Occipital lobe (tissue), 2 donors: ENCODE measurements around the gene FRMD4A. TPM values are rescaled to one million over a fixed set of nuclear protein-coding genes. Genes with fewer than 3 reads are reported as not detected.
A peak's percentile ranks its signal among the peaks of the same experiment; 100 is the strongest.

Experiments
- DNase-seq: peaks from one replicate; lab custom pipeline; 2025; lab: John Stamatoyannopoulos, UW
- total RNA-seq: library from RNA; depleted of rRNA; stranded (reverse); fragments of >200 nt; gene quantifications from one replicate; pipeline ENCODE4 v1.2.3, GENCODE V29; 2014

The FRMD4A gene
- total RNA-seq, 1 donor from 2014 or later = 153 TPM

DNA sequence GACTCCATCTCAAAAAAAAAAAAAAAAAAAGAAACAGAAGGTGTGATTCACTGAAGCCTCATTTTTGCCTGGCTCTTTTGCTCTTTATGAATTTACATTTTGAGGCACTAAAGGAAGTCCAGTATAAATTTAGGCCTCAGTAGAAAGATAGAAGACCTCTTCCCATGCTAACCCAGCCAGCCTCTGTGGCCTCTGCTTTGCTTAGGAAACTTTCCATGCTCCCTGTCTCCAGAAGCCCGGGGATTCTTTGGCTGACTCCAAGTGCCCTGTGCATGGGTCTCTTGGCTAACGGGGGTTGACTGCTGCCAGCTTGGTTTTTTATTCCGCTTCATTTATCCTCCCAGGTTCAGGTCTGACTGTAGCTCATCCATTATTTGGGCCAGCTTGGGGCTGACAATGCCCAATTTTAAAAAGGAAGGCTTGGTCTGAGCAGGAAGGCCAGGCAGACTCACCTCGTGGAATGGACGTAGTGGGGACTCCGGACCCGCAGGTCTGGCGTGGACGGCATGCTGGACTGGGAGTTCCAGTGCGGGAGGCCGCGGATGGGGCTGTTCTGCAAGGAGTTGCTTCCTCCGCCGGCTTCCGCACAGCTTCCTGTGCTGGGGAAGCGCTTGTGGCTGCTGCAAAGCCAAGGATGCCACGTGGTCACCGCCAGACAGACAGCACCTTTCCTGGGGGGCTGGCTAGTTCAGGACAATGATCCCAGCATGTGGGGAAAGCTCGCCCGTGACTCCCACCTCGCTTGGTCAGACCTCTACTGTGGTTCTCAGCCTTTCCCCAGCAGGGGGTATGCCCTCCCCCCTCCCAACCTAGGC lies 671.6 kb downstream of the FRMD4A start:
- DNase-seq = peak; percentile 26

DNA sequence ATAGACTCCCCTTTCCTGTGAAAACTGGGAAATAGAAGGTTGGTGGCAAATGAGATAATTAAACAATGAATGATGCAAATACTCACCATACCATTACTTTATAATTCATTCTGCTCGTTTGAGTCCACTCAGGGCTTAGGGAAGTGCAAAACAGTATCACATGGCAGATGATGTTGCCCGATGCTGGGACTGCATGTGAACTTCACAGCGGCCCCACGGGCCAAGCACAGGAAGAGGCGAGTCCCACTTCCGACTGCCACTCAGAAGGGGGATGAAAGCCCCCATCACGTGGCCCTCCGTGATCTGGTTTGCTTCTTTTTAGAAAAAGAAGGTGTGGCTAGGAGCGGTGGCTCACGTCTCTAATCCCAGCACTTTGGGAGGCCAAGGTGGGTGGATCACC lies 672.5 kb downstream of the FRMD4A start:
- DNase-seq = no peak

DNA sequence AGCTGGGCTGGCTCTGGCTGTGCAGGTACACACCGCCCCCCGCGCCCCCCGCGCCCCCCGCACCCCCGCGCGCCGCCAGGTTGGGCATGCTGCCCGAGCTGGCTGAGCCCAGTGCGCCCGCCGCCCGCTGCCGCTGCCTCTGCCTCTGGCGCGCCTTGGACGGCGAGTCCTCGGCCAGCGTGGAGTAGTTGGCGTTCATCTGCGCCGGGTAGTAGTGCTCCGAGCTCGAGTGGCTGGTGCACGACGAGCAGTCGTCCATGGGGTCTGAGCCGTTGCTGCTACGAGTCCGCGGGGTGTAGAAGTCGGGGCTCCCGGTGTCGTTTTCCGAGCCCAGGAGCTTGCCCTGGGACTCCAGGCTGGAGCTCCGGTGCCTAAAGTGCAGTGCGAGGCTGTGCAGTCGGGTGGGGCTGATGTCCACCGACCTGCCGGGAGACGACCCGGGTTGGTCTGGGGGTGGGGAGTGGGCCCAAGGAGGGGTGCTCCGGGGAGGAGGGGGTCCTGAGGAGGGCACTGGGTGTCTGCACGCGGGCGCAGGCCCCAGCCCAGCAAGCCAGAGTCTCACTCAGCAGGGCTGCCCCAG lies 673.5 kb downstream of the FRMD4A start:
- no peak for DNase-seq

DNA sequence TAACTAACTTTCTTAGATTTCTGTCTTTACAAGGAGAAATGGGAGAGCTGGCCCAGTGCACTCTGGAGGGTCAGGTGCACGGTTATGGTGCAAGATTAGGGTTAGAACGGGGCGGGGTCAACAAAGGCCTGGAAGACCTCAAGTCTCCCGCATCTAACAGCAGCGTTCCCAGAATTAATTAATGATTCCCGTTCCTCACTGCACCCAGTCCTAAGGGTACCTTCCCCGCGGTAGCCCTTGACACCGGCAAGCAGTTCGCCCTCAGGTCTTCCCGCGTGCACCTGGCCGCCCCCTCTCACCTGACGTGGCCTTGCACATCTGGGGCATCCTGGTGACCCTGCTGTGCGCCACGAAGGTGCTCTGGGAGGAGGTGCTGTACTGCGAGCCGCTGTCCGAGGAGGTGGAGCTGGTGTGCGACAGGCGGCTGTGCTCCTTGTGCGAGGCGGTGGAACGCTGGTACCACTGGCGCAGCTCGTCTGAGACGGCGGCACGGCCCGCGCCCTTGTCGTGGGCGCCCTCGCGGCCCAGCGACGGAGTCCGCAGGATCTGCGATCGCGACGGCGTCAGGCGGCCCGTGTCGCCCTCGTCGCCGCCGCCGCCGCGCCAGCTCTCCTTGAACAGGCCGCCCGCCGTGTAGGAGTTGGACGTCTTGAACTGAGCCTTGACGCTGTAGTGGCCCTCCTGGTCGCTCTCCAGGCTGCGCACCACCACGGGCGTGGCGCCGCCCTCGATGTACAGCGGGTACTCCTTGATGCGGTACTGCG lies 674.2 kb downstream of the FRMD4A start:
- no peak for DNase-seq

DNA sequence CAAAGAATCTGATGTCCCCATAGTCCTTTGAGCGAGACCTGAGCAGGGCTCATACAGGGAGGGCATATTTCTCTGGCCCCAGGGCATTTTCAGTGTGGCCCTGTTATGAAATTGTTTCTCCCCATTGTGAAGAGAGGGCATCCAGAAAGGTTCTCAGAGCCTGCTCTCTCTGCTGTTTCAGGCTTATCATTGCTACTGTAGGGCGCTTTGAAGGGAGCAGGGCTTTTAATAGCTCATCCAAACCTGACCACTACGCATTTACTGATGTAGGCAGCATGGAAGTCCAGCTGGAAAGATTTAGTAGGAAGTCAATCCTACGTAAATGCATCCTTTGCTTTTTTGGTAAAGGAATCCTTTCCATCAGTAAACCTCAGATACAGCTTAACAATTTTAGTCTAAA lies 675.9 kb downstream of the FRMD4A start:
- no peak for DNase-seq

DNA sequence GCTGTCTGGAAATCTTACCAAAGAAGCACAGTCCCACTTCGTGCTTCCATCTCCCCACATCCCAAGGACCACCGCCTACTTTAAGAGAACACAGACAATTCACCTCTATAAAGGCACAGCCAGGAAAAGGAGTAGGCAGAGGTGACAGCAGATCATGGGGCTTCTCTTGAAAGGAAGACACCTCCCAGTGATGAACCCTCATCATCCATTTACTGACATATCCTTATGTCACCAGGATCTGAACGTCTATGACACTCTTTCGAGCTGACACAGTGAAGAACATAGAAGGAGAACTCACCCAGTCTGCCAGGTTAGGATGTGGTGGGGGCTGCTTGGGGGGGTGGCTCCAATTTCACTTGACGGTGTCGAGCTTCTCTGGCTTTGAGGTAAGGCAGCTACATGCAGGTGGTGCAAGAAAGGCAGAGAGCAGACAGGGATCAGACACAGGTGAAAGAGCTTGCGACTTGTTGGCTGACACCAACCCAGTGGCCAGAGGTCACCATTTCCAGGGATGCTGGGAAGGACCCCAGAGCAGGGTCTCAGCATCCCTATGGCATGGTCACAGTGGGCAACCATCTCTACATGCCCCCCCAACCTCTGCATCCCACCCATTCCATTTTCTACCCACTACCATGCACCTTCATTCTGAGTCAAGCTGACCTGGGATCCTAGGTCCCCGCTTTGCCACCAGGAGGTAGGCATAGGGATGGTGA lies 676.5 kb downstream of the FRMD4A start:
- no peak for DNase-seq

DNA sequence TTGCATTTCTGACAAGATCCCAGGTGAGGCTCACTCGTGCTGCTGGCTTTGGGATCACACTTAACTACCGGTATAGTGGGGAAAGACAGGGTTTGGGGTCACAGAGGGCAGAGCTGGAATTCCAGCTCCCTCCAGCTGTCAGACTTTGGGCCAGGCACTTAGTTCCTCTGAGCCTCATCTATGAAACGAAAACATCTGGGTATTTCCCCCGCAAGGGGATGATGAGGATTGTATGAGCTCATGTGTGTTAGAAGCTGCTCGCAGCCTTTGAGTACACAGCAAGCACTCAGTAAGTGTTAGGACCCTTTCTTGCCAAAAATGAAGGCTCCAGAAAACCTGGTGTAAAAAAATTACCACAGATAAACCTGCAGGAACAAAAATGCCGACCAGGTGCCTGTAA lies 677.9 kb downstream of the FRMD4A start:
- DNase-seq = no peak

DNA sequence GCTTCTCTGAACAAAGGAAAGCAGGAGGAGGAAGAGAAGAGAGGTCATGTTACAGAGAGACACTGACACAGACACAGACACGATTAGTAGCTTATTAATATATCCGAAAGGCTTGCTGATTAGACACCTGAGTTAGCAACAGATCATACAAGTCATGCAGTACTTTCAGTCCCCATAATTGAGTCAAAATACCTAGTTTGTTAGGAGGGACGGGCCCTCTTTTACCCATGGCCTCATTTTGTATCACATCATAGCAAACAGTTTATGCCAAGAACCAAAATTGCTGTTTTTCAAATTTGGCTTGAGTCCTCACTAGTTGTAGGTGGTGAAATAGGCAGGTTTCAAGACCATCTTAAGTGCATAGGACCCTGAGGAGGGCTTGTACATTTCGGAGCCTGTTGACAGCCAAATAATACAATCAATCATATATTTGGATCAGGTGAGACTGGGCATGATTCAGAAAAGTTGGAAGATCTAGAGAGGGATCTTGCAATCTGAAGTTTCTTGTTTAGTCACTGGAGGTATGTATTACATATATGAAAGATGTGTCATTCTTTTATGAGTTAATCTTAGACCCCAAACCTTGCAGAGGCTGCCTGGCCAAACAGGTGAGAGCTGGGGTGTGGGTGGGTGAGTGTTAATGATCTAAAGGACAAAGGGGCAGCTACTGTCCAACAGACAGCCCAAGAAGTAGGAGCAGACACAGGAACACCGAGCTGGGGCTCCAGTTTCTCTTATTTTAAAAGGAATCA lies 678.6 kb downstream of the FRMD4A start:
- no peak for DNase-seq

DNA sequence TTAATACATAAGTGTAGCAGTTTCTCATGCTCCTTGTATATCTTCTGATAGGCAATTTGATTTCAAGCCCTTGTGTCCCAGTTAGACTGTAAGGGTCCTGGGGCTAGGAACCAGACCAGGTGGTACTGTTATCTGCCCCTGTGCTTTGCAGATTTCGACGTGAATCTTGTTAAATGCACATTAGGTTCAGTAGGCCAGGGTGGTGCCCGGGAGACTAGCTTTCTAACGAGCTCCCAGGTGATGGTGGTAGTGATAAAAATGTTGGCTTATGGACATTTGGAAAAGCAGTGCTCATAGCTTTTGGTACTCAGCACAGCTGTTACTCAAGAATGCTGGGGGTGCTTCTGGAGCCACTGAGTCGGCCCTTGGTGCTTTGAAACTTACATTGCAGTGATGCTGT lies 679.8 kb downstream of the FRMD4A start:
- no peak for DNase-seq

DNA sequence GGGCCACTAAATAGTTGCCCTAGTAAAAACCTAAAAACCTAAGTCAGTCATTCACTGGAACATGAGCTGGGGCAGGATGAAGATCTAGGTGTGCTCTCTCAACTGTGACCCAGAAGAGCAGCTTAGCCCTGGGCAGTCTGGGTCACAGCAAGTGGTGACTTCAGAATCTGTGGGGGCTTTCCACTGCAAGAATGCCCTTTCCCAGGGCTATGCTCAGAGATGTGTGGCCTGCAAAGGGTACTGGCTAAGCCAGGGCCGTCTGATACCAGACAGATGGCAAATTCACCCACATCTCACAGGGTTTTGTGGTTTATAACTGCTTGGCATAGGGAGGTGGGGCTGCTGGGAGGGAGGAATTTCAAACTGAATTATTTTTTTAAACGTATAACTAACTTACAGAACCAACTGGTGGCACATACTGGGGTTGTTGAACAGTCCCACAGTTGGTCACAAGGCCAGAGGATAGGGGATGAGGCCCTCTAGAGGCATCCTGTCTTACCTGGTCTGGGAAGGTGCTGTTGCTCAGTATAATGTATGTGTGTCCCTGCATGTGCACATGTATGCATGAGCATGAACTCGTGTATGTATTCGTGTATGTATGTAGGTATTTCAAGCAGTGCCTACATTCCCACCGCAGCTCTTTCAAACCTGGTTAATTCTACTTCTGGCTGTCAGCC lies 680.7 kb downstream of the FRMD4A start:
- DNase-seq = no peak

DNA sequence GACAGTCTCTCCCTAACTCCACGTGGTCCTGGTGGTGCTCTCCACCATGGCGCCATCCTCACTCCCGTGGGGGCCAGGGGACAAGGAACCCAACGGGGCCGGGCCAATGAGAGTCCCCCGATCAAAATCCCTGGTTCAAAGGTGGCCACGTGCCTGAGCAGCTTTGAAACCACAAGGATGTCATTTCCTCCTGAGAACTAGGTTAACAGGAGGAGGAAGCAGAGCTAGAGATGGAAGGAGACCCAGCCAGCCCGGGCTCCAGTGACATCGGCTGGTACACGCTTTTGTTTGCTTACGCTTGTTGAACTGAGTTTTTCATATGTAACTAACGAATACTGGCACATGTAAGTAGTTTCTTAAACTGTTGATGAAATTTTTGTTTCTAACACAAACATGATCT lies 682.3 kb downstream of the FRMD4A start:
- no peak for DNase-seq

DNA sequence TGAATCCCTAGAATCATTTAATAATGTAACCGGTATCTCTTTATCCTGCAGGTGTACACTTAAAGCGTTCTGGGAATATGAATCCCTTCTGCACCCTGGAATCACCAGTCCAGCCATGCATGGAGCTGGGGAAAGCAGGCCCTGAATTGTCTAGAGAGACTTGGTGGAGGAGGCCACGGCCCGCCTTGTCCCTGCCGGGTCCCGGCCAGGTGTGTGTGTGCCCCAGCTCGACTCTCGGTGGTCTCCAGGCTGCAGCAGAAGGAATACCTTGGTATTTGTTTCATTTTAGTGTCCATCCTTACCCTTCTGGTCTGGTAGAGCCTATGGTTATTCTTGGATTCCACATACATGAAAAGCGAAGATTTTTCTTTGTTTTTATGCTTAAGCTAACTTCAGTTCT lies 685.9 kb downstream of the FRMD4A start:
- DNase-seq = no peak

DNA sequence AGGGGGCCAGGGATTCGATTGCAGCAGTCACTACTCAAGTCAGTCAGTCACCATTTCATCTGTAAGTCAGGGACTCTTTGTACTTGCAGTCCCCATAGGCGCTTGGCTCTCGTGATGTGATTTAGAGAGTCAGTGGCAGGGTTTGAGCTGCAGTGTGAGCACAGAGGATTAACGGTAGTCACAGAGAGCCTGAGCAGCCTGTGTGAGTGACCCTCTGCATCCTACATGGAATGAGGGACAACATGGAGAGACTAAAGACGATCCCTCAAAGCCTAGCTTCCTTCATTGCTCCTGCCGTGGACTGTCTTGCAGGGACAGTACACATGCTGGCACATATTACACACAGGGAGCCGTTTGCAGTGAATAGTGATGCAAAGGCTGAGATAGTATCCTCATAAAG lies 687.7 kb downstream of the FRMD4A start:
- DNase-seq = no peak

DNA sequence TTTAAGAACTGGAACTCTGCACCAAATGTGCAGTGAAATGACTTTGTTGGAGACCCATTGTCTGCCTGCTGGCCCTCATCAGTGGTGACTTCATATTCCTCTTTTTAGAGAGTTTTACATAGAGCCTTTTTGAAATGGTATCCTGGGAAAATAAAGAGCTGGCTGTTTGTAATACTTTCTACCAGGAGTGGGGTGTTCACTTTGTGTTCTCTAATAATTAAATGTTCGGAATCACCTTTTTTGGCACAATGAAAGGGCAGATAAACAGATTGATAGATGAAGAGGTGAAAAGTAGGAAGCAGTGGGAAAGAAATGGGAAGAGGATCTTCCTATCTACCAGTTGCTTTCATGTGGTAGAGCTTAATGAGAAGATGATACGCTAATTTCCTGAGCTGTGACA lies 688.4 kb downstream of the FRMD4A start:
- no peak for DNase-seq

DNA sequence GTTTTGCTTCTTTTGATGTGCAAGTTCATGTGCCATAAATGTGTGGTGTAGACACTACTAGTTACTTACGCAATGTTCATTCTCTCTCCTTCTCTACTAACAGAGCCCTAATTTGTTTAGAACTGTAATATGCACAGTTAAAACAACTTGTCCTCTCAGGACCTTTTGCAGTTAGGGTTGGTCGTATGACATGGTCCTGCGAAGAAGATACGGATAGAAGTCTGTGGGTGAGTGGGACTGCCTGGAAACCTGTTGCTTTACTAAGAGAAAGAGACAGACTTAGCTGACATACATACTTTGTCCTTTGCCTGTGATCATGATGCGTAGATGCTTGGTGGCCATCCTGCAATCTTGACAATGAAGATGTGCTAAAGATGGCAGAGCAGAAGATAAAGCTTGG lies 692.8 kb downstream of the FRMD4A start:
- no peak for DNase-seq

DNA sequence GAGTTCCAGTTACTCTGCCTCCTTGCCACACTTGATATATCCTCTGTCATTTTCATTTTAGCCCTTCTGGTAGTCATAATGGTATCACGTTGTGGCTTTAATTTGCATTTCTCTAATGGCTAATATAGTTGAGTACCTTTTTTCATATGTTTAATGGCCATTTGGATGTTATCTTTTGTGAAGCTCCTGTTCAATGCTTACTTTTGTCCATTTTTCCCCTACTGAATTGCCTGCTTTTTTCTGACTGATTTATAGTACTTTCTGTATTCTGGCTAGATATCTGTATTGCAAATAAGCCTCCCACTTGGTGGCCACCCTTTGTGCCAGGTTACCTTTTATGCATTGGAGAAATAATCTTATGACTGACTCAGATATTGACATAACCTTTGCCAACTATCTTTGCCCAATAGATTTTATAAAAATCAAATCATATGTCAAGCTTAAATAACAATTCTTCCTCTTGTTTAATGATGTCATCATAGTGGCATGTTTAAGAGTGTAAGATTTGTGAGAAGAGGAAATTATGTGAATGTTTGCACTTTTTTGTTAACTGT lies 693.3 kb downstream of the FRMD4A start:
- no peak for DNase-seq

DNA sequence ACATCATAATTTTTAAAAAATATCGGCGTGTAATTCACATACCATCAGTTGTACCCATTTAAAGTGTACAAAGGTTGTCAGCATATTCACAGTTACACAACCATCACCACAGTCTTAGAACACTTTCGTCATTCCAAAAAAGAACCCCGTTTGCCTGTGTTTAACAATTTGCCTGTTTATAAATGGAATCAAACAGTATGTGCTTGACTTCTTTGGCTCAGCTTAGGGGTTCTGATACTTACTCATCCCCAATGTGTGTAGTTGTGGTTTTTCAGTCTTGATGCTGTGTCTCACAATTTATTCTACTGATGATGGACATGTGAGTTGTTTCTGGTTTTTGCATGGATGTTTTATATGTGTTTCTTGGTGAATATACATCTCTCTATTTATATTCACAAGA lies 693.9 kb downstream of the FRMD4A start:
- no peak for DNase-seq

DNA sequence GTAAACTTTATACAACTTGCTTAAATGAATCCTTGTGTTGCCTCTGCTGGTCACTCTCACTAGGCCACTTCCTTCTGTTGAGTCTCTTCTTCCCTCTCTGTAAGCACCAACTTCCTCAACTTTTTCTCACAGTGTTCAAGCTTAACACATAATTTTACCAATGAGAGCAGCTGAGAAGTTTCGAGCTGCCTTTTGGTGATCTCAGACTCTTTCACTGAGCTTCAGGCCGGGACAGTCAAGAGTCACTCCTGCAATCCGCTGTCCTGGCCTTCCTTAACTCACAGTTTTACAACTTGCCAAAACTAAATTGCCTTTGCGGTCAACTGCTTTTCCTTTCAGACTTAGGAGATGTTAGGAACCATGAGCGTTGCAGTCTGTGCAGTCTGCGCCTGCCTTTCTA lies 696.5 kb downstream of the FRMD4A start:
- no peak for DNase-seq

DNA sequence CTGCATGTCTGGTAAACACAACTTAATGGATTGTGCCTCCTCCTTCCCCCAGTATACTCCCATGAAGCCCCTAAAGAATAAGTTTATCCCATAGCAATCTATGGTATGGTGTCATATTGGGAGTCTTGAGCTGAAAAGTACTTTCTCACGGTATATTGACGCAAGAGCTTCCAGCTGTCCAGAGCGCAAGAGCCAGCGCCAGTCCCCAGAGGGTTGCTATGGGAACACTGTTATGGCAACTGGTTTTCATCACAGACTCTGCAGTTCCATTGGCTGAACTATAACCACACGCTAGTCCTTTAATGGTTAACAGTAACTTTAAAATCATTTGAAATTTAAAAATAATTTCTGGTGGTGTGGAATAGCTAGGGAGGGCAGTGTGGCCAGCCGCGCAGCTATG lies 697.0 kb downstream of the FRMD4A start:
- no peak for DNase-seq

DNA sequence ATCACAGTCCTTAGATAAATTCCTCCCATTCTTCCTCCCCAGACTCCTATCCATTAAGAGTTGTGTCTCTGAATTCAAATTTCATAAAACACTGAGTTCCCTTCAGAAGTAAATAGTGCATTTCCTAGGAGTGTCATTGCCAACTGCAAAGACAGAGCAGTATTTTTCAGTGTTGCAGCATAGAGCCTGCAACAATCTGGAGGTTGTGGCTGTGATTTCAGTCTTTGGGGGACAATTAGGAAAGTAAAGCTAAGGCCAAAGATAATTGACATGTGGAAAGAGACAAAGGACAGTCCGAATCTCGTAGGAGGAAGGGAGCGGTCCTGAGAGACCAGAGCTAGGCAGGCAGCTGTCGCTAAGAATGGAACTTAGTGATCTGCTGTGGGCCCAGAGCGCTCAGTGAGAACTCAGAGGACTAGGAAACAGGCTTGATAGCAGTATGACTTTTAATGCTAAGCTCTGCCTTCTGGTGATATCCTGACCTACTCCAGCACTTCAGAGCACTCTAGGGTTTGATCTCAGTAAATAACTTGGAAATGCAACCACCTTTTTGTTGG lies 697.8 kb downstream of the FRMD4A start:
- no peak for DNase-seq
